SK-N-SH (cell line): Measurements from ENCODE around the gene CAPRIN2. TPM values are rescaled to one million over a fixed set of nuclear protein-coding genes. Genes with fewer than 3 reads are reported as not detected.

Source experiments
- CTCF ChIA-PET: fragments of 300-600, 350-600 bp; formaldehyde crosslinking; extraction: SDS; loops from one replicate; lab custom pipeline; 2021; lab: Yijun Ruan, JAX
- POLR2A ChIA-PET: fragments of 350-600 bp; sonication (Branson Sonifier 250); formaldehyde crosslinking; extraction: SDS; loops from one replicate; lab custom pipeline; 2020; ENCODE audit warnings: antibody characterized with exemption, inconsistent platforms; lab: Yijun Ruan, JAX
- DNase-seq: peaks from one replicate; pipeline ENCODE4 v3.0.0; 2012
- H2AFZ ChIP-seq: fragments of 200-600 bp; sonication (generic); 2 replicates; pipeline ENCODE4 v1.8.1; 2016; ENCODE audit warnings: antibody characterized with exemption, mild to moderate bottlenecking, low read depth
- H3F3A ChIP-seq: fragments of 200-600 bp; sonication (generic); replicated peaks from 2 replicates; pipeline ENCODE3; 2016; ENCODE audit warnings: antibody characterized with exemption, mild to moderate bottlenecking; ENCODE audit not compliant: insufficient read depth
- H3K27ac ChIP-seq, 2 experiments: fragments of 200-500 bp in 1 of 2; fragments of 200-600 bp in 1 of 2; sonication (Bioruptor generic) in 1 of 2; sonication (generic), shearing (Covaris generic) in 1 of 2; 2 replicates each; pipeline versions ENCODE4 v1.5.1 to v1.6.1; 2014 to 2016; ENCODE audit warnings: low read depth in 2 of 2, inconsistent platforms in 1 of 2, low read length in 1 of 2, mild to moderate bottlenecking in 1 of 2, mixed read lengths in 1 of 2
- H3K27me3 ChIP-seq: fragments of 200-600 bp; sonication (generic), shearing (Covaris generic); 2 replicates; pipeline ENCODE4 v1.6.1; 2016; ENCODE audit warnings: mixed run types; ENCODE audit not compliant: insufficient read depth
- H3K36me3 ChIP-seq, 2 experiments: fragments of 200-500 bp in 1 of 2; fragments of 200-600 bp in 1 of 2; sonication (Bioruptor generic) in 1 of 2; sonication (generic) in 1 of 2; replicated peaks in 1 of 2; 2 replicates each; pipeline versions ENCODE3 to v1.5.1; 2014 to 2016; ENCODE audit warnings: low read length in 1 of 2, mild to moderate bottlenecking in 1 of 2; ENCODE audit not compliant: insufficient read depth in 2 of 2, control insufficient read depth in 1 of 2
- H3K4me1 ChIP-seq, 2 experiments: fragments of 200-500 bp in 1 of 2; fragments of 200-600 bp in 1 of 2; sonication (Bioruptor generic) in 1 of 2; sonication (generic), shearing (Covaris generic) in 1 of 2; 2 replicates each; pipeline versions ENCODE4 v1.5.1 to v1.6.1; 2014 to 2016; ENCODE audit warnings: low read depth in 1 of 2, low read length in 1 of 2, mixed run types in 1 of 2; ENCODE audit not compliant: insufficient read depth in 2 of 2, control insufficient read depth in 1 of 2
- H3K4me2 ChIP-seq: fragments of 200-600 bp; sonication (generic), shearing (Covaris generic); 2 replicates; pipeline ENCODE4 v1.6.1; 2017; ENCODE audit warnings: mixed run types
- H3K4me3 ChIP-seq, 2 experiments: fragments of 200-500 bp in 1 of 2; fragments of 200-600 bp in 1 of 2; sonication (Bioruptor generic) in 1 of 2; sonication (generic), shearing (Covaris generic) in 1 of 2; 2 replicates each; pipeline versions ENCODE4 v1.5.1 to v1.8.1; 2014 to 2016; ENCODE audit warnings: low read depth in 2 of 2, inconsistent platforms in 1 of 2, low read length in 1 of 2, mild to moderate bottlenecking in 1 of 2, mixed read lengths in 1 of 2, moderate library complexity in 1 of 2
- H3K79me2 ChIP-seq: fragments of 200-600 bp; sonication (generic); 2 replicates; pipeline ENCODE4 v1.8.1; 2017; ENCODE audit warnings: mild to moderate bottlenecking; ENCODE audit not compliant: insufficient read depth
- H3K9ac ChIP-seq: fragments of 200-600 bp; sonication (generic); 2 replicates; pipeline ENCODE4 v1.6.1; 2017; ENCODE audit warnings: mixed run types
- H3K9me2 ChIP-seq: fragments of 200-600 bp; sonication (generic); 2 replicates; pipeline ENCODE4 v1.6.1; 2017; ENCODE audit warnings: mixed run types
- H3K9me3 ChIP-seq: fragments of 200-600 bp; sonication (generic); 2 replicates; pipeline ENCODE4 v1.6.1; 2017; ENCODE audit warnings: mixed run types, mild to moderate bottlenecking, moderate library complexity
- H4K20me1 ChIP-seq: fragments of 200-600 bp; sonication (generic); 2 replicates; pipeline ENCODE4 v1.6.1; 2017; ENCODE audit warnings: mild to moderate bottlenecking, mixed run types; ENCODE audit not compliant: insufficient read depth
- FOXJ3 ChIP-seq: sonication (generic); formaldehyde crosslinking; IDR thresholded peaks from 2 replicates; pipeline ENCODE4 v1.5.1; 2020; ENCODE audit warnings: mild to moderate bottlenecking, missing genetic modification reagents
- RAD21 ChIP-seq: IDR thresholded peaks from 2 replicates; pipeline ENCODE4 v1.6.1; 2012; ENCODE audit warnings: mild to moderate bottlenecking, low read length
- RFX5 ChIP-seq: IDR thresholded peaks from 2 replicates; pipeline ENCODE4 v1.6.1; 2012; ENCODE audit warnings: mild to moderate bottlenecking, improper control_type of control experiment, low read length
- SIN3A ChIP-seq: IDR thresholded peaks from 2 replicates; pipeline ENCODE4 v1.6.1; 2012; ENCODE audit warnings: low read depth, mild to moderate bottlenecking, low read length, moderate library complexity, borderline replicate concordance
- SMC3 ChIP-seq: IDR thresholded peaks from 2 replicates; pipeline ENCODE4 v1.6.1; 2012; ENCODE audit warnings: low read depth, low read length, improper control_type of control experiment
- TCF12 ChIP-seq: IDR thresholded peaks from 2 replicates; pipeline ENCODE4 v1.4.0; 2012
- YY1 ChIP-seq: IDR thresholded peaks from 2 replicates; pipeline ENCODE4 v1.4.0; 2012; ENCODE audit warnings: low read depth, mild to moderate bottlenecking
- WGBS: methylation state at CpG from one replicate; pipeline ENCODE4 v1.1.6; 2017; ENCODE audit warnings: low lambda C conversion rate; 5-methylcytosine and 5-hydroxymethylcytosine counted together
- polyA plus RNA-seq, 3 experiments: library from polyadenylated mRNA; depleted of rRNA; stranded (reverse); fragments of >200 nt; gene quantifications; 2 replicates each; pipeline ENCODE4 v1.2.3, GENCODE V29; 2012
- TF ChIP-seq, protein P1 (sequence below): fragments of 200-600 bp; sonication (generic); IDR thresholded peaks from 2 replicates; pipeline ENCODE4 v1.6.1; 2017; ENCODE audit warnings: antibody characterized with exemption, mild to moderate bottlenecking, moderate library complexity
- TF ChIP-seq, protein P2 (sequence below): IDR thresholded peaks from 2 replicates; pipeline ENCODE4 v1.6.1; 2012; ENCODE audit warnings: mild to moderate bottlenecking, low read depth, low read length, moderate library complexity
- TF ChIP-seq, protein P3 (sequence below): IDR thresholded peaks from 2 replicates; pipeline ENCODE4; 2012

The CAPRIN2 gene
- polyA plus RNA-seq, 1 of the 3 experiments (the other 2 are of a cell fraction) = 21.4 TPM

DNA sequence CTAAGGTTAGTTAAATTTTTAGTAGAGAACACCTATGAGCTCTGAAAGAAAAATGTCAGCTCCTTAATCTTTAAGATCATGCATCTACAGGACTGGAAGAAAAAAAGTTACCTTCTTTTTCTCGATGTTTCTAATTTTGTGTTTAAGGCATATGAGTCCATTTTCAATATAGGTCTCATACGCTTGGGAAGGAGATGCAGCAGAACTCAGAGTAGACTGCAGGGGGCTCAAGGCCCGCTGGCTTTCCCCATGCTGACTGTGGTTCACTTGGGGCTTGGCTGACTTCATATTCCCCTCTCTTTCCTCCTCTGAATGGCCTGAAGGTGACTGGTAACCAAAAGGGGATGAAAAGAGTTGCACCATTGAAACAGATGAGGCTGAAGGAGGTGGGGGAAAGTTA, 1.5 kb downstream of the CAPRIN2 start:
- peak overlapping the region; percentile 77; the same call in 1 of the 2 replicates for H3K9ac ChIP-seq

More for the DNA sequence above, 1.5 kb downstream of the CAPRIN2 start:
- Histone ChIP-seq H3K9me2 (no peaks in the 10 kb centered on the region), H3K4me2 (peak overlapping the region; percentile 88), H3K4me3 (peak overlapping the region; percentile 74 to 93), H4K20me1 (peaks cover 25% of the 10 kb centered on the region), H2AFZ (no peak overlapping the region), H3K36me3 (peaks cover 19 to 22% of the 10 kb centered on the region in 2 experiments), H3K79me2 (peaks cover 62% of the 10 kb centered on the region), H3K4me1 (peaks cover 3 to 14% of the 10 kb centered on the region in 2 experiments; a peak in 2 of 4 replicates), H3K27me3 (no peaks in the 10 kb centered on the region), H3K9me3 (no peaks in the 10 kb centered on the region), H3K27ac (peak overlapping the region in 1 of 2 experiments; percentile 49; a peak in 3 of 4 replicates), H3F3A (no peaks in the 10 kb centered on the region)
- ChIA-PET CTCF (interaction anchor here (0.7 to 2.9 kb wide), 18 partner anchors 9 to 233 kb away, joined by 3 to 23 read pairs (median 4); partner anchors contain the start of gene IPO8), POLR2A (no interaction called here)
- TF ChIP-seq RFX5 (no peak), YY1 (no peak), FOXJ3 (no peak), SIN3A (0 out of 2 replicates have a peak, but pooled peaks have one; percentile 37), SMC3 (peak; percentile 33; the same call in 1 of the 2 replicates), TCF12 (no peak), RAD21 (peak; percentile 40)
- TF ChIP-seq, protein P1, sequence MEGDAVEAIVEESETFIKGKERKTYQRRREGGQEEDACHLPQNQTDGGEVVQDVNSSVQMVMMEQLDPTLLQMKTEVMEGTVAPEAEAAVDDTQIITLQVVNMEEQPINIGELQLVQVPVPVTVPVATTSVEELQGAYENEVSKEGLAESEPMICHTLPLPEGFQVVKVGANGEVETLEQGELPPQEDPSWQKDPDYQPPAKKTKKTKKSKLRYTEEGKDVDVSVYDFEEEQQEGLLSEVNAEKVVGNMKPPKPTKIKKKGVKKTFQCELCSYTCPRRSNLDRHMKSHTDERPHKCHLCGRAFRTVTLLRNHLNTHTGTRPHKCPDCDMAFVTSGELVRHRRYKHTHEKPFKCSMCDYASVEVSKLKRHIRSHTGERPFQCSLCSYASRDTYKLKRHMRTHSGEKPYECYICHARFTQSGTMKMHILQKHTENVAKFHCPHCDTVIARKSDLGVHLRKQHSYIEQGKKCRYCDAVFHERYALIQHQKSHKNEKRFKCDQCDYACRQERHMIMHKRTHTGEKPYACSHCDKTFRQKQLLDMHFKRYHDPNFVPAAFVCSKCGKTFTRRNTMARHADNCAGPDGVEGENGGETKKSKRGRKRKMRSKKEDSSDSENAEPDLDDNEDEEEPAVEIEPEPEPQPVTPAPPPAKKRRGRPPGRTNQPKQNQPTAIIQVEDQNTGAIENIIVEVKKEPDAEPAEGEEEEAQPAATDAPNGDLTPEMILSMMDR = peak; percentile 69
- TF ChIP-seq, protein P2, sequence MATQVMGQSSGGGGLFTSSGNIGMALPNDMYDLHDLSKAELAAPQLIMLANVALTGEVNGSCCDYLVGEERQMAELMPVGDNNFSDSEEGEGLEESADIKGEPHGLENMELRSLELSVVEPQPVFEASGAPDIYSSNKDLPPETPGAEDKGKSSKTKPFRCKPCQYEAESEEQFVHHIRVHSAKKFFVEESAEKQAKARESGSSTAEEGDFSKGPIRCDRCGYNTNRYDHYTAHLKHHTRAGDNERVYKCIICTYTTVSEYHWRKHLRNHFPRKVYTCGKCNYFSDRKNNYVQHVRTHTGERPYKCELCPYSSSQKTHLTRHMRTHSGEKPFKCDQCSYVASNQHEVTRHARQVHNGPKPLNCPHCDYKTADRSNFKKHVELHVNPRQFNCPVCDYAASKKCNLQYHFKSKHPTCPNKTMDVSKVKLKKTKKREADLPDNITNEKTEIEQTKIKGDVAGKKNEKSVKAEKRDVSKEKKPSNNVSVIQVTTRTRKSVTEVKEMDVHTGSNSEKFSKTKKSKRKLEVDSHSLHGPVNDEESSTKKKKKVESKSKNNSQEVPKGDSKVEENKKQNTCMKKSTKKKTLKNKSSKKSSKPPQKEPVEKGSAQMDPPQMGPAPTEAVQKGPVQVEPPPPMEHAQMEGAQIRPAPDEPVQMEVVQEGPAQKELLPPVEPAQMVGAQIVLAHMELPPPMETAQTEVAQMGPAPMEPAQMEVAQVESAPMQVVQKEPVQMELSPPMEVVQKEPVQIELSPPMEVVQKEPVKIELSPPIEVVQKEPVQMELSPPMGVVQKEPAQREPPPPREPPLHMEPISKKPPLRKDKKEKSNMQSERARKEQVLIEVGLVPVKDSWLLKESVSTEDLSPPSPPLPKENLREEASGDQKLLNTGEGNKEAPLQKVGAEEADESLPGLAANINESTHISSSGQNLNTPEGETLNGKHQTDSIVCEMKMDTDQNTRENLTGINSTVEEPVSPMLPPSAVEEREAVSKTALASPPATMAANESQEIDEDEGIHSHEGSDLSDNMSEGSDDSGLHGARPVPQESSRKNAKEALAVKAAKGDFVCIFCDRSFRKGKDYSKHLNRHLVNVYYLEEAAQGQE = no peak
- TF ChIP-seq, protein P3, sequence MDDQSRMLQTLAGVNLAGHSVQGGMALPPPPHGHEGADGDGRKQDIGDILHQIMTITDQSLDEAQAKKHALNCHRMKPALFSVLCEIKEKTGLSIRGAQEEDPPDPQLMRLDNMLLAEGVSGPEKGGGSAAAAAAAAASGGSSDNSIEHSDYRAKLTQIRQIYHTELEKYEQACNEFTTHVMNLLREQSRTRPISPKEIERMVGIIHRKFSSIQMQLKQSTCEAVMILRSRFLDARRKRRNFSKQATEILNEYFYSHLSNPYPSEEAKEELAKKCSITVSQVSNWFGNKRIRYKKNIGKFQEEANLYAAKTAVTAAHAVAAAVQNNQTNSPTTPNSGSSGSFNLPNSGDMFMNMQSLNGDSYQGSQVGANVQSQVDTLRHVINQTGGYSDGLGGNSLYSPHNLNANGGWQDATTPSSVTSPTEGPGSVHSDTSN = no peak
- 19% methylated on average over 3 of the region's 3 CpGs for WGBS
- peak; percentile 64 for DNase-seq
